Activated T-helper 1 cell treated with Interleukin-2 at 50 U/mL for 16 hours (primary cell): ENCODE measurements around the gene KIFBP.

Source experiments
- DNase-seq: peaks from one replicate; pipeline ENCODE4 v3.0.0-alpha.2; 2020; ENCODE audit warnings: low read depth

KIFBP gene

DNA sequence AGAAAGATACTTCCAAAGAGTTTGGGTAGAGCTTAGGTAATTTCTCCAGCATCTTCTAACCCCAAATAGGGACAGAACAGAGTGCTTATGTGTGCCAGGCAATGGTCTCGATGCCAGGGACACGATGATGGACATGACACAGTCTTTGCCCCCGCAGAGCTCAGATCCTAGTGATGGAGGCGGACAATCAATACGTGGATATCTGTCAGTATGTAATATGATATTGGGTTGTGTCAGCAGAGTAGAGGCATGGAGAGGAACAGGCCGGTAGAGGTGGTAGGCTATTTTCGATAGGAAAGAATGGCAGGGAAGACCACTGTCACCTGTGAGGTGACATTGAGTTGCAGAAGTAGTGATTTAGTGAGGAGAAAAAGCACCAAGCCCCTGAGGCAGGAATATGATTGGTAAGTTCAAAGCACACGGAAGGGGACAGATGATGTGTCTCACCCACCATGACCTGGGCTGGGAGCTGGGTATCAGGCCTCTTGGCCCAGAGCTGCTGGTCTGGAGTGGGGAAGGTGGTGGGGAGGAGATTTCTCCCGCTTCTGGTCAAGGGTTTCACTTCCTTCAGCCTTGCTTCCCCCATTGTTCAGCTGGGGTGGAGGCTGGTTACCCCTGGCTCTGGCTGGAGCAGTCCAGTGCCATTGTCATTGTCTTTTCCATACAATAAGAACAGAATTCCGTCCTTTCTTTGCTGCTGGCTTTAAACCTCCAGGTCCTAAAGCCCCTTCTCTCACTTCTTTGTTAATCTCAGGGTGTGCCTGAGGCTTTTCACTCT is 63.3 kb downstream of the KIFBP start:
- no peak for DNase-seq

DNA sequence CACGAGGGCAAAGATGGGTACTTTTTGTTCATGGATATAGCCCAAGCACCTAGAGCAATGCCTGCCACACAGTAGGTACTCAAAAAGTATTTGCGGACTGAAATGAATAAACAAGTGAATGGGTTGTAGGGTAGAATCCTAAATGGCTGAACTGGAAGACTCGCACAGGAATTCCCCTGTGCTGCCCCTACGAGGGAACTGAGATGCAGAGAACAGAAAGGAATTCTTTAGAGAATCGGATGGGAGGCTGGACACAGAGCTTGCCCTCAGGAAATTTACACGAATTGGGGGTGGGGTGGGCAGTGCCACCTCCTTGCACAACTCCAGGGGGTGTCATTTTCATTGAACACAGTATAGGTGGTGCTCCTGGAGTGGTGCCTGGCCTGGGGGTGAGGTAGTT is 64.1 kb downstream of the KIFBP start:
- DNase-seq: no peak

DNA sequence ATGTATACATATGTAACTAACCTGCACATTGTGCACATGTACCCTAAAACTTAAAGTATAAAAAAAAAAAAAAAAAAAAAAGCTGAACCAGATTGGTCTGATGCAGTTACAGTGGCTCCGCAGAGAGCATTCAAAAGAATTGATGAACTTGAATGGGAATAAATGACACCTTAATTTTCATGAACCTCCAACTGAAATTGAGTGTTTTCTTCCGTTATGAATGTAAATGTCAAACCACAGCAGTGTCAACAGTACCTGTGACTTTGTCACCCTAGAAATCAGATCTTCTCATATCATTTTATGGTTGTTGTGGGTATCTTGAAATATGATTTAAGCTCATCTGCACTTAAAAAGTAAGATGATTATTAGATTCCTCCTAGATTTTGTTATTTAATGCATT is 66.6 kb downstream of the KIFBP start:
- DNase-seq: no peak

DNA sequence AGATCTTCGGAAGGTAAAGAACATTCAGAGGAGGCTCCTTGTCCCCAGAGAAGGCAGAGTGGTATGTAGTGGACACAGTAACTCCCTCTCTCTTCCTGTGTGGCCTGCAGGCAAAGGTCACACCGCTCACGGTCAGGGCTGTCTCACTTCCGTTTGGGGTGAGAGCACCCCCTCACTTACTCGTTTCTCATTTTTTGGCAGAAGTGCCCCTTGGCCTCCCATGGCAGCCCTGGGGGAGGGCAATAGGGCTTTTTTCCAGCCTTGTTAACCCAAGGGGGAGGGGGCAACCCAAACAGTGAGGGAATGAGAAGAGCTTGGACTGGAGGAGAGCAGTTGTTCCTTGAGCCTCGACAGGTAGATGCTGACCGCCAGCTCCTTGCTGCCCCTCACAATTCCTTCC is 67.5 kb downstream of the KIFBP start:
- DNase-seq: no peak

DNA sequence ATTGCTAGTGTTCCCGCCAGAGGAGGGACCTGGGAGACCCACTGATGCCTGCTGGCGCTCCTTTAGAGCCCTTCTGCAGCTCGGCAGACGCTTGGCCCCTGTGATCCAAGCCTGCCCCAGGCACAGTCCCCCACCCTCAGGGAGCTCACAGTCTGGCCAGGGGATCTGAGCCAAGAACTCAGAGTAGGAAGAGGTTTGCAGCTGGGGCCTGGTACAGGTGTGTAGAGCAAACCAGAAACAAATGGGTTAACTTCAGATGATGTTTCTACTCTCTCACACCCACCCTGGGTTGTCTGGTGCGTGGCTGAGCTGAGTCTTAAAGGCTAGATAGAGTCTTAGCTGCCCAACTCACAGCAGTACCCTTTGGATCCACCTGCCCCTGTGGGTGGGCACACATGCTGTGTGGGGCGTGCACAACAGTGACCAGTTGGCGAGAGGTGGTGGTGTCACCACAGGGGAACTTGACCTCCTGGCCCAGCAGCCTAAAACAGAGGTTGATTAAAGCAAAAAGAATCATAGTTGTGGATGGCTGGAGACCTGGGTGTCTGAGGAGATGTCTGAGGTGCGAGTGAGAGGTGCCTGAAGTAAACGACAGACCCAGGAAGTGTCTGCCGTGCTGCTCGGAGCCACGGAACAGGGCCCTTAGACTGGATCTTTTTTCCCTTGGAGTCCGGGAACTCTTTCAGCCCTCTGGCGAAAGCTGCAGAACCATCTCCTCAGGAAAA is 68.1 kb downstream of the KIFBP start:
- DNase-seq: no peak

DNA sequence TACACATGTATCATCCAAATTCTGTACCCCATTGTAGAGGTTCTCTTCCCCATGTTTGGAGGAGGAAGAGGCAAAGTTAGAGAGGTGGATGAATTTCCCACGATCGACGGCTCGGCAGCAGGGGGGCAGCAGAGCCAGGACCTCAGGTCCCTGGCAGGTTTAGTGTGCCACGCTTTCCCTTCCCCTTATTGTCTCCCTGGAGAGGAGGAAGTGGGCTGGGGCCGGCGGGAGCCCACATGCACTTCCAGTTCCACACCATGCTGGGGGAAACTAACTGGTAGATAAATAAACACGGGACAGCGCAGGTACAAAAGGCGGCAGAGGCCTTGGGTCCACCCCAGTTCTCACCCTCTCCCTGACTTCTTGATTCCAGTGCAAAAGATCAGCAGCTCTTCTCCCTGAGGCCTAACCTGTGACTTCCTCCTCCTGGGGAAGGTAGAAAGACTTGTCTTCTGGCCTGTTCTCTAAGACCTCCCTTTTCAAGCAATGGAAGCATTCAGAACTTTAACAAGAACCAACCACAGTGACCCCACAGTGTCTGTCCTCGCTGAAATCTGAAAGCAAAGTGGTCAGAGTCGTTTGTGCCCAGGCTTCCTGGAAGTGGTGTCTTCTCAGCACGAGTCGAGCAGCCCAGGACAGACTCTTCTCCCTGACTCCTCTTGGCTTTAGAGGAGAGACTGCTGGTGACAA is 68.8 kb downstream of the KIFBP start:
- no peak for DNase-seq

DNA sequence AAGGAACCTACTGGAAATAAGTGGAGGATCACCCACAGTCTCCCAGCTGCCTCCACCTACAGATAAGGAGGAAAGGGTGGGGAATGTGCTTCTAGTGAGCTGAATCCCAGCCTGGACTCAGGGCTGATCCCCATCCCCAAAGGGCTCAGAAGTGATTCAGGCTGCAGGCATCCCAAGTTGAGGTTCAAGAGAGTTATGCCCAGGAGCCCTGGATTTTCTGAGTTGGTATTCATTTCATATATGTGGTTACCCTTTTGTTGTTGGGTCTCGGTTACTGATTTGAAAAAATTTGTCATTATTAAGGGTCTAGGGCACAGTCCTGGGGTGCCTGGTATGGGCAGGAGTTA is 69.3 kb downstream of the KIFBP start:
- DNase-seq: no peak

DNA sequence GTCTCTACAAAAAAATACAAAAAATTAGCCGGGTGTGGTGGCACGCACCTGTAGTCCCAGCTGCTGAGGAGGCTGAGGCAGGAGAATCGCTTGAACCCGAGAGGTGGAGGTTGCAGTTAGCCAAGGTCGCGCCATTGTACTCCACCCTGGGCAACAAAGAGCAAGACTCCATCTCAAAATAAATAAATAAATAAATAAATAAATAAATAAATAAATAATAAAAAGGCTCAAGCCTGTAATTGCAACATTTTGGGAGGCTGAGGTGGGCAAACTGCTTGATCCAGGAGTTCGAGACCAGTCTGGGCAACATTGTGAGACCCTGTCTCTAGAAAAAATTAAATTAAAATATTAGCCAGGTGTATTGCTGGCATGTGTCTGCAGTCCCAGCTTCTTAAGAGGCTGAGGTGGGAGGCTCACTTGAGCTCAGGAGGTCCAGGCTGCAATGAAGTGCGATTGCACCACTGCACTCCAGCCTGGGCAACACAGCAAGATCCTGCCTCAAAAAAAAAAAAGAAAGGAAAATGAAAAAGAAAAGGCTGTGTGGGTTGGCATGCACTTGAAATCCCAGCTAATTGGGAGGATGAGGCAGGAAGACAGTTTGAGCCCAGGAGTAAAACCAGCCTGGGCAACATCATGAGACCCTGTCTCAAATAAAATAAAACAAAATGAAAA is 71.7 kb downstream of the KIFBP start:
- DNase-seq: no peak

DNA sequence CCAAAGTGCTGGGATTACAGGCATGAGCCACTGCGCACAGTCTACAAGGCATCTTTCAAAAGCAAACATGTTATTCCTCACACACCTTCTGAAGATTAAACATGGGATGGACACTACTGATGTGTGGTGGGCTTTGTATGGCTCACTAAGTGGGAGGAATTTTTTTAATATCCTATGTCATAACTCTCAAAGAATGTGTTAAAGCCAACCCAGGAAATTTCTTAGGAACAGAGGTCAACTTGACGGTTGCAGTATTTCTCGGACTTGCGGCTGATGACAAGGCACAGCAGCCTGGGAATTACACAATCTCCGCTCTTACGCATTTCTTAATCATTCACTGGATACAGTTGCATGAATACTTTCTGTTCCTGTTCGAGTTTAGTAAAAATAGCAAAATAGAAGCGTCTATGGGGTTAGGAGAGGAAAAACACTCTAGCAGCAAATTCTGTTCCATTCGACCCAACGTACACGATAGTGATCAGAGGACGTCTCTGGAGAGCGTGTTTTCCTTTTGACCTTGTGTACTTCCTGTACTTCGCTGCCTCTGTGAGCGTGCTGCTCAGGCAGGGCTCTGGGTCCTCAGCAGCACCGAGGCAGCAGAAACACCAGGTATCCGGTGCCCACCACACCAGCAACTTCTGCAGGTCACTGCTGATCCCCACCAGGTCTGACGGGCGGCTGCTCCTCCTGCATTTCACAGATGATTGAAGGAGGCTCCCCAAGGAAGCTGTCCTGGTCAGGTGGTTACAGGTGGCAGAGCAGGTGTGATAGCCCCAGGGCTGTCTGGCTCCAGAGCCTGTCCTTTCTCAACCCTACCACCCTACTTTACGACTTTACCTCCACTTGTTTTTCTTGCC is 72.9 kb downstream of the KIFBP start:
- DNase-seq: no peak

DNA sequence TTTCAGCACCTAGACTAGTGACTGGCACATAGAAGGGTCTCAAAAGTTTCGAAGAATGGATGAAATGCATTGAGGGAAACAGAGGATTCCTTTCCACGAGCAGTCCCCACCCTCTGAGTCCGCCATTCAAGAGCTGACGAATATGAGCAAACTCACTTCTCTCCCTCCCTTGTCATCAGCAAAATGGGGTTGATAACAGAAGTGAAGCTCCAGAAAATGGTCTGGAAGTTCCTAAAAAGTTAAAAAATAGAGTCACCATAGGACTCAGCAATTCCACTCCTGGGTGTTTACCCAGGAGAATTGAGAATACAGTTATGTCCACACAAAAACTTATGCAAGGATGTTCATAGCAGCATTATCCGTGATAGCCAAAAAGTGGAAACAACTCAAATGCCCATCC is 74.3 kb downstream of the KIFBP start:
- DNase-seq: no peak

DNA sequence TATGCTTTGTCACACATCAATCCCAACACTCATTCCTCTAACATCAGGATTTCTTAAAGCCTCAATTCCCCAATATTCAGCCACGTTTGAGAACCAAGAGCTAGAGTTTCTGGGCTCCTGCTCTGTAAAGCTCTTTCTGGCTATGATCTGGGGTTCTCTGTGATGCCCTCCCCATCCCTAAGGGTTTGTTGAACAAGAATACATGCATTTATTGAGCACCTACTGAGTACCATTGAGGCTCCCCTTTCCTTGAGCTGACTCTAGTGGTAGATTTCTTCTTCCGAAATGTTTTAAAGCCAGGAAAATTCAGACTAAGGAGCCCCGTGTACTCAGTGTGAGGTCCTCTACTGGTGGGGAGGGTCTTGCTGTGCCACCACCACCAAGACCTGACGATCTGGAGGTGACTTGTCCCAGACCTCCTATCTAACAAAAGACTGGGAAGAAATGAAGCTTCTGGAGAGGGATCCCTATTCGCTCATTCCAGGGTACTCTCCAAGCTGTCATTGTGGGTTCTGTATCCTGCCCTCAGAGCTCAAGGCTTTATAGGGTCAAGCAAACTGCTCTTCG is 76.2 kb downstream of the KIFBP start:
- DNase-seq: no peak

DNA sequence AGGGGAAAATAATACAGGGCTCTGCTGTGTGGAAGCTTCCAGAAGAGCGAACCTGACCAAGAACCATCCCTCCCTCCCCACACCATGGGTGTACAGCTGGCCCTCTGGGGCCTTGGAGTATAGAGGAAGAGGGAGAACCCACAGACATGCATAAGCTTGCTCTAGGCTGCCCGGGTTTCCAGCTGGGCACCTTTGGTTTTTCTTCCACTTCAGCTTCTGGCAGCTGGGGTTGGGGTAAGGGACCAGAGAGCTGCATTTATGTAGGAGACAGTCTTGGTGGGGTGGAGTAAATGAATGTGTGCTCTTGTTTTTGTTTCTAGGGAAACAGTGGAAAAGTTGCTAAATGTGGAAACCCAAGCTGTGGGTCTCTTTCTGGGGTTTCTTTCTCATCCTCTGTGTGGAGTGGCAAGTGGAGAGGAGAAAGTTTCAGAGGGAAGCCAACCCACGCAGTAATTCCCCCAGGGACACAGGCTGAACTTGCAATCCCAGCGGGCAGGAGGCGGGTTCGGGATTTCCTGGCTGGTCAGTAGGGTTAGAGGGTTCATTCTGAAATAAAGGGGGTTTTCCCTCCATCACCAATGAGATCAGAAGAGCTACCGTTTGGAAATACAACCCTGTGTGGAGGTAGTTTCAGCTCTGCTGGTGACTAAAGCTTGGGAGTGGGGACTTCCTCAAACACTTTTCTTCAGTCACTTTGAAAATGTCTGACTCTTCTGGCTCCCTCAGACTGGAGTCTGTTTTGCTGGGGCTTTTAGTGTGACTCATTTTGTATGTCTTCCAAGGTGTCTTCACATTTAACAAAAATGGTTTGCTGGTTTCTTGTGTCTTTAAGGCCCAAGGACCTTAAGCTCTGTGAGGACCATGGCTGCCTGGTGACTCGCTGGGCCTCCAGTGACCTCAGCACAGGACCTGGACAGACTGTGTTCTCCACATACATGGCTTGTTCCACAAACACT is 77.1 kb downstream of the KIFBP start:
- no peak for DNase-seq
